Lung (tissue), 12 donors: Measurements from ENCODE around the gene HCN2. TPM values are rescaled to one million over a fixed set of nuclear protein-coding genes. Genes with fewer than 3 reads are reported as not detected.
"Not testable (repeated sequence)": the region's sequence is repeated elsewhere in the genome, so short reads cannot be mapped to it uniquely, and the experiment has no call there.

ENCODE experiments used
- ATAC-seq: fragments of 200-7000 bp; cut with Tn5 transposase; one replicate; pipeline ENCODE4 v1.9.1; 2020; ENCODE audit warnings: moderate number of reproducible peaks; ENCODE audit not compliant: insufficient read depth, low FRiP score
- DNase-seq, 3 donors: peaks; one replicate each; pipeline ENCODE4 v3.0.0-alpha.2; 2013 to 2017
- H3K27ac ChIP-seq, 2 donors: one replicate each; pipeline ENCODE4 v1.5.1; 2013; ENCODE audit warnings: mild to moderate bottlenecking in 2 of 2, moderate library complexity in 2 of 2, control low read depth in 1 of 2, inconsistent platforms in 1 of 2, low read depth in 1 of 2, low read length in 1 of 2
- H3K27me3 ChIP-seq, 3 donors: one replicate each; pipeline ENCODE4 v1.5.1; 2013; ENCODE audit warnings: low read length in 2 of 3; ENCODE audit not compliant: control insufficient read depth in 3 of 3, insufficient read depth in 3 of 3
- H3K36me3 ChIP-seq, 4 donors: one replicate each; pipeline ENCODE4 v1.5.1; 2013; ENCODE audit warnings: low read length in 4 of 4, mild to moderate bottlenecking in 1 of 4, moderate library complexity in 1 of 4; ENCODE audit not compliant: control insufficient read depth in 4 of 4, insufficient read depth in 4 of 4
- H3K4me1 ChIP-seq, 5 donors: one replicate each; pipeline ENCODE4 v1.5.1; 2013; ENCODE audit warnings: low read length in 5 of 5, mild to moderate bottlenecking in 2 of 5, moderate library complexity in 1 of 5; ENCODE audit not compliant: control insufficient read depth in 5 of 5, insufficient read depth in 5 of 5
- H3K4me3 ChIP-seq: one replicate; pipeline ENCODE4 v1.5.1; 2013; ENCODE audit warnings: mild to moderate bottlenecking, control low read depth, moderate library complexity
- H3K9ac ChIP-seq, 2 donors: one replicate each; pipeline ENCODE4 v1.5.1; 2013; ENCODE audit warnings: low read length in 2 of 2, control low read depth in 1 of 2; ENCODE audit not compliant: insufficient read depth in 1 of 2
- H3K9me3 ChIP-seq, 4 donors: one replicate each; pipeline ENCODE4 v1.5.1; 2013; ENCODE audit warnings: low read length in 3 of 4, mild to moderate bottlenecking in 1 of 4, moderate library complexity in 1 of 4; ENCODE audit not compliant: control insufficient read depth in 4 of 4, insufficient read depth in 3 of 4
- WGBS, 2 donors: extraction: QIAGEN DNeasy Blood & Tissue Kit; methylation state at CpG; one replicate each; pipeline ENCODE4 v1.1.7; 2013; 5-methylcytosine and 5-hydroxymethylcytosine counted together
- polyA plus RNA-seq, 2 donors: library from polyadenylated mRNA; stranded (reverse); fragments of 200-250 nt; gene quantifications; one replicate each; pipeline ENCODE4 v1.2.1, GENCODE V29; 2013
- total RNA-seq, 2 donors: library from RNA; depleted of rRNA in 1 of 2; stranded (reverse); fragments of >200 nt in 1 of 2; gene quantifications; one replicate each; pipeline ENCODE4 v1.2.1, GENCODE V29; 2014 to 2021
- TF ChIP-seq, protein P1 (sequence below): IDR thresholded peaks from 2 replicates; pipeline ENCODE4 v1.5.1; 2012; ENCODE audit warnings: mild to moderate bottlenecking; ENCODE audit errors: control extremely low read depth, extremely low read depth
- donor health status: control.
- donor health status: control.
- donor health status: Bipolar disorder and iron deficiency.
- donor health status: healthy.
- donor health status: DM: yes; HTN: yes; CAD: no.

HCN2 gene
- total and polyA plus RNA-seq, 4 donors, result 0.04 to 0.37 (median 0.16) TPM

DNA sequence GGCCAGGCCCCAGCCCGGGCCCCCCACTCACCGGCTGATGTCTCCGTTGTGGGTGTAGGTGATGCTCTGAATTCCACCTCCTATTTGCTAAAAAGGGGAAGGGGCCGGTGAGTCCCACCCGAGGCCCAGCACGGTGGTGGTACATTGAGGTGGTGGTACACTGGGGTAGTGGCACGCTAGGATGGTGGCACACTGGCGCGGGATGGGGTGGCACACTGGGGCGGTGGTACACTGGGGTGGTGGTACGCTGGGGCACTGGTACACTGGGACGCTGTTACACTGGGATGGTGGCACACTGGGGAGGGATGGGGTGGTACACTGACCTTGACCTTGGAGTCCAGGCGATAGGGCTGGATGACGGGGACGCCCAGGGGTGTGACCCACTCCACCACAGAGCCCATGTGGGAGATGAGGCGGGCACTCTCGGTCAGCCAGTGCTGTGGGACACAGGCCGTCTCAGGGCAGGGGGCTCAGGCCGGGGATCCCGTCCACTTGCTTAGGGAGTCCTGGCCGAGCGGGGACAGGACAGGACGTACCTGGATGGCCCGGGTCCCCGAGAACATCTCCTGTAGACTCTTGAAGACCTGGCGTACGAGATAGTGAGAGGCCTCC lies 29.1 kb downstream of the HCN2 start:
- Histone ChIP-seq H3K9me3 (peaks cover 0 to 13% (median 0%) of the 10 kb centered on the region in 4 donors), H3K27me3 (peaks cover 0 to 7% (median 3%) of the 10 kb centered on the region in 3 donors), H3K27ac (no peak overlapping the region), H3K9ac (no peak overlapping the region), H3K4me3 (no peak overlapping the region), H3K36me3 (peaks cover 0 to 64% (median 10%) of the 10 kb centered on the region in 4 donors), H3K4me1 (peaks cover 0 to 6% (median 0%) of the 10 kb centered on the region in 5 donors)
- TF ChIP-seq, protein P1, sequence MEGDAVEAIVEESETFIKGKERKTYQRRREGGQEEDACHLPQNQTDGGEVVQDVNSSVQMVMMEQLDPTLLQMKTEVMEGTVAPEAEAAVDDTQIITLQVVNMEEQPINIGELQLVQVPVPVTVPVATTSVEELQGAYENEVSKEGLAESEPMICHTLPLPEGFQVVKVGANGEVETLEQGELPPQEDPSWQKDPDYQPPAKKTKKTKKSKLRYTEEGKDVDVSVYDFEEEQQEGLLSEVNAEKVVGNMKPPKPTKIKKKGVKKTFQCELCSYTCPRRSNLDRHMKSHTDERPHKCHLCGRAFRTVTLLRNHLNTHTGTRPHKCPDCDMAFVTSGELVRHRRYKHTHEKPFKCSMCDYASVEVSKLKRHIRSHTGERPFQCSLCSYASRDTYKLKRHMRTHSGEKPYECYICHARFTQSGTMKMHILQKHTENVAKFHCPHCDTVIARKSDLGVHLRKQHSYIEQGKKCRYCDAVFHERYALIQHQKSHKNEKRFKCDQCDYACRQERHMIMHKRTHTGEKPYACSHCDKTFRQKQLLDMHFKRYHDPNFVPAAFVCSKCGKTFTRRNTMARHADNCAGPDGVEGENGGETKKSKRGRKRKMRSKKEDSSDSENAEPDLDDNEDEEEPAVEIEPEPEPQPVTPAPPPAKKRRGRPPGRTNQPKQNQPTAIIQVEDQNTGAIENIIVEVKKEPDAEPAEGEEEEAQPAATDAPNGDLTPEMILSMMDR, result no peak
- ATAC-seq (no peak), DNase-seq (no peak)
- WGBS, 2 donors, result 96 to 97% methylated on average over 26 to 27 of the region's 27 CpGs

DNA sequence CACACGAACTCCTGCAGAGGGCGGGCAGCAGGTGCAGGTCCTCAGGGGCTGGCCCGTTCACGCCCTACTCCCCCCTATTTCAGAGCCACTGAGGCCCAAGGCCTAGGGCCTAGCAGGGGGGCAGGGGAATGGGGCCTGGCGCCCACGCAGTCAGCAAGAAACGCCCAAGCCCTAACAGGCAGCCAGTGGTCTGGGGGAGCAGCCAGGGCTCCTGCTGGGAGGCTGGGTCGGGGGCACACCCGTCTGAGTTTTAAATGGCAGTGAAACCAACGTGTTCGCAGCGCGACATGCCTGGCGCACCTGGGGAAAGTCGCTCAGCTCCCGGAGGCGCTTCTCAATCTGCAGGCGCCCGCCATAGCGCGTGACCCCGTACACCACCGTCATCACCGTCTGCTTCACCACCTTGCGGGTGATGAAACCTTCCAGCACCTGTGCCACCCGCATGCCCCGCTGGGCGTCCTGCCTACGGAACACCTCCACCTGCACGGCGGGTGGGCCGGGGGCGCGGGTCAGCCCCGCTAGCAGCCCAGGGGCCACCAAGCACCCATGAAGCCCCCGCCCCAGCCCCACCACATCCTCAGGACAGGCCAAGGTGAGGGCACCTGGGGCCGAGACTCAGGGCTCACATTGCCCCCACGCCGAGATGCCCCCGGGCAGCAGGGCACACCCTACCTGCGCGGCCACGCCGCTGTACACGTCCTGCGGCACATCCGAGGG lies 29.8 kb downstream of the HCN2 start:
- WGBS, 2 donors, result 97 to 98% methylated on average over 46 to 47 of the region's 47 CpGs
- H3K4me1 ChIP-seq, result peaks cover 0 to 6% (median 0%) of the 10 kb centered on the region in 5 donors
- DNase-seq (no peak), ATAC-seq (no peak)
- H3K4me3 ChIP-seq, result no peak overlapping the region
- no peak overlapping the region for H3K27ac ChIP-seq
- peaks cover 0 to 68% (median 10%) of the 10 kb centered on the region in 4 donors for H3K36me3 ChIP-seq
- TF ChIP-seq, protein P1, result no peak
- peaks cover 0 to 7% (median 3%) of the 10 kb centered on the region in 3 donors for H3K27me3 ChIP-seq
- no peak overlapping the region for H3K9ac ChIP-seq
- H3K9me3 ChIP-seq, result peaks cover 0 to 13% (median 0%) of the 10 kb centered on the region in 4 donors

DNA sequence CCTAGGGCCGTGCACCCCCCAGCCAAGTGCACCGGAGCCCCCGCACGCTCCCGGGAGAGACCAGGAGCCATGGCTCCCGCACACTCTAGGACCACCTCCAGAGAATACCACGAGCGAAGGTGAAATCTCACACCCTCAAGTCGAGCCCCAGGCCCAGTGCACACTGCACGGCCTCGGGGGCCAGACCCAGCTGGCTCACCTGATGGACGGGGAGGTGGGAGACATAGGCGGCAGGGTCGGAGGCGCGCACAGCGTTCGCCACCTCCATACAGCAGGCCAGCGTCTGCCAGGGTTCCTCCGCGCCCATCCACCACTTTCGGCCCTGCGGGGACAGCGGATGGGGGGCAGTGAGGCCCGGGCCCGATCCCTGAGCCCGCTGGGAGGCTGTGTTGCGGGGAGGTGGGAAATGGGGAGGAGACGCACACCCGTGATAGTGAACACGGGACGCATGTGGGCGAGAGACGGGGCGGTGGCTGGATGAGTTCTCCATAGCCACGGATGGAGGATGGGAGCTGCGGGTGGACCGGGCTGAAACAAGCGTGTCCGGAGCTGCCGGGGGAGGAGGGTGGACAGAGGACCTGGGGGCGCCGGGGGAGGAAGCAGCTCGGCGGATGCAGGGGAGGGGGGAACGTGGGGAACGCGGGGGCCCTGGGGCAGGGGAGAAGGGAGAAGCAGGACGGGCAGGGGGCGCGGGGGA lies 30.6 kb downstream of the HCN2 start:
- Histone ChIP-seq H3K9ac (no peak overlapping the region), H3K27me3 (peaks cover 0 to 3% (median 3%) of the 10 kb centered on the region in 3 donors), H3K4me3 (no peak overlapping the region), H3K27ac (no peak overlapping the region), H3K9me3 (peaks cover 0 to 13% (median 0%) of the 10 kb centered on the region in 4 donors), H3K4me1 (peaks cover 0 to 6% (median 0%) of the 10 kb centered on the region in 5 donors), H3K36me3 (peaks cover under 1 to 76% (median 10%) of the 10 kb centered on the region in 4 donors)
- 94 to 97% methylated on average over 41 to 51 of the region's 51 CpGs for WGBS, 2 donors
- ATAC-seq, result no peak
- DNase-seq, result no peak
- TF ChIP-seq, protein P1, result no peak

DNA sequence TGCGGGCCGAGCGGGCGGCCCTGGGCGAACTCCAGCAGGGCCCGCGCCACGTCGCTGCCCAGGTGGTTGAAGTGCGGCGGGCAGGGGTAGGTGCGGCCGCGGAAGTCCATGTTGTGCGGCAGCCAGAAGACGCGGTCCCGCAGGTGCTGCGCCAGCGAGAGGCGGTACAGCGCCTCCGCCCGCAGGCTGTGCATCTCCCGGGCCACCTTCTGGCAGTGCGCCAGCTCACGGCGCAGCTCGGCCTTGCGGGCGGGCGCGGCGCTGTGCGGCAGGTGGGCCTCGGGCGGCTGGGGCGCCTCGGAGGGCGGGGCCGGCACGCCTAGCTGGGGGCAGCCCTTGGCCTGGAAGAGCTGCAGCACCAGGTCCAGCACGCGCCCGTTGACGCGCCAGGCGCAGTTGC lies 31.5 kb downstream of the HCN2 start:
- 97 to 98% methylated on average over 47 to 48 of the region's 48 CpGs for WGBS, 2 donors
- not testable (repeated sequence) for H3K4me1 ChIP-seq, H3K4me3 ChIP-seq, DNase-seq, ATAC-seq, H3K27ac ChIP-seq, H3K27me3 ChIP-seq, H3K9ac ChIP-seq
- Histone ChIP-seq H3K36me3 (peaks cover 3 to 78% (median 10%) of the 10 kb centered on the region in 4 donors), H3K9me3 (peaks cover 0 to 13% (median 0%) of the 10 kb centered on the region in 4 donors)
